ENCODE results near the gene SGO2.
"Not testable (repeated sequence)": the region's sequence is repeated elsewhere in the genome, so short reads cannot be mapped to it uniquely, and the experiment has no call there.

The SGO2 gene

GRCh38 chr2:200593905-200594304 is 67.9 kb downstream of the SGO2 start:
- DNase-seq: no peak

- no peak for DNase-seq
Measured at GRCh38 chr2:200595913-200596312, 69.9 kb downstream of the SGO2 start.

- DNase-seq: no peak
Measured at GRCh38 chr2:200596774-200597570, 71.0 kb downstream of the SGO2 start.

GRCh38 chr2:200599206-200599605 is 73.2 kb downstream of the SGO2 start:
- no peak for DNase-seq

GRCh38 chr2:200600549-200601225 is 74.7 kb downstream of the SGO2 start:
- DNase-seq: no peak

GRCh38 chr2:200602584-200602983 is 76.6 kb downstream of the SGO2 start:
- no peak for DNase-seq

GRCh38 chr2:200603972-200604371 is 78.0 kb downstream of the SGO2 start:
- no peak for DNase-seq

- DNase-seq: no peak
Measured at GRCh38 chr2:200604571-200605255, 78.7 kb downstream of the SGO2 start.

GRCh38 chr2:200608341-200609027 is 82.5 kb downstream of the SGO2 start:
- DNase-seq: no peak

GRCh38 chr2:200609028-200609614 is 83.1 kb downstream of the SGO2 start:
- DNase-seq: no peak

- DNase-seq: not testable (repeated sequence)
Measured at GRCh38 chr2:200610217-200610616, 84.2 kb downstream of the SGO2 start.

GRCh38 chr2:200613692-200614091 is 87.7 kb downstream of the SGO2 start:
- no peak for DNase-seq

GRCh38 chr2:200614249-200614648 is 88.2 kb downstream of the SGO2 start:
- no peak for DNase-seq

- DNase-seq: no peak
Measured at GRCh38 chr2:200615247-200615646, 89.2 kb downstream of the SGO2 start.

- peak in 6 of 56 donors; percentile 7 to 18 (median 12) for DNase-seq
Measured at GRCh38 chr2:200616193-200616592, 90.2 kb downstream of the SGO2 start.

GRCh38 chr2:200616656-200617055 is 90.6 kb downstream of the SGO2 start:
- DNase-seq: no peak

GRCh38 chr2:200617156-200618053 is 91.4 kb downstream of the SGO2 start:
- DNase-seq: no peak

- DNase-seq: no peak
Measured at GRCh38 chr2:200618054-200618419, 92.0 kb downstream of the SGO2 start.

- peak in 16 of 56 donors; percentile 1 to 52 (median 11) for DNase-seq
Measured at GRCh38 chr2:200618590-200619021, 92.6 kb downstream of the SGO2 start.

GRCh38 chr2:200619279-200619678 is 93.3 kb downstream of the SGO2 start:
- no peak for DNase-seq
